Eye (tissue), 1 donor: Measurements from ENCODE around the gene KCNK5.

Experiments
- DNase-seq: peaks from one replicate; pipeline ENCODE4 v3.0.0-alpha.2; 2015

Gene KCNK5

DNA sequence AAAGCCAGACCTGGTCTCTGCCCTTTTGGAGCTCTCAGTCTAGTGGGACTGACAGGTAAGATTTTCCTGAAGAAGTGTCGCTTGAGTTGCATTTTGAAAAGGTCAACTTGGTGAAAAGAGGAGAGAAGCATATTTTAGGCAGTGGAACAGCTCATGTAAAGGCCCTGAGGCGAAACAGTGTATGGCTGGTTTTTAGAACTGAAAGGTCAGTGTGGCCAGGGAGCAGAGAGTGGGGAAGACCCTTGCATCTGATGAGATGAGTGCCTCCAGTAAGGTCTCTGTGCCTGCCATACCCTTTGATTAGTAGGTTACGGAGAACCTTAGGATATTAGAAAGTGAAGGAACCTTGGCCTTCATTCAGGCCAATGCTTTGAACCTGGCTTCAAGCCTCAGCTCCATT lies 58.4 kb downstream of the KCNK5 start:
- no peak for DNase-seq

DNA sequence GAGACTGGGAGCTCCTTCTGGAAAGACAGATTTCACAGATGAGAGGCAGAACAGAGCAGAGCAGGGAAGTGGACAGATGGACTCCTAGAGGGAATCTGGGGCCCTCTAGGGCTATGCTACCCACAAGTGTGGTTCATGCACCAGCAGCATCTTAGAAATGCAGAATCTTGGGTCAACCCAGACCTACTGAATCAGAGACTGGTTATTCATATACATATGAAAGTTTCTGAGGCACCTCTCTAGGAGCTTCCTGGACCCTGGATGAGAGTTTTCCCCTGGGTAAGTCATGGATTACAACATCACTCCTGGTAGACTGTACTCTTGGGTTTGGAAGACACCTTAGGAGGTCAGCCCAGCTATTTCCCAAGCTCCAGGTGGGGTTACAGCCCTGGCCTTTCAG lies 58.9 kb downstream of the KCNK5 start:
- no peak for DNase-seq

DNA sequence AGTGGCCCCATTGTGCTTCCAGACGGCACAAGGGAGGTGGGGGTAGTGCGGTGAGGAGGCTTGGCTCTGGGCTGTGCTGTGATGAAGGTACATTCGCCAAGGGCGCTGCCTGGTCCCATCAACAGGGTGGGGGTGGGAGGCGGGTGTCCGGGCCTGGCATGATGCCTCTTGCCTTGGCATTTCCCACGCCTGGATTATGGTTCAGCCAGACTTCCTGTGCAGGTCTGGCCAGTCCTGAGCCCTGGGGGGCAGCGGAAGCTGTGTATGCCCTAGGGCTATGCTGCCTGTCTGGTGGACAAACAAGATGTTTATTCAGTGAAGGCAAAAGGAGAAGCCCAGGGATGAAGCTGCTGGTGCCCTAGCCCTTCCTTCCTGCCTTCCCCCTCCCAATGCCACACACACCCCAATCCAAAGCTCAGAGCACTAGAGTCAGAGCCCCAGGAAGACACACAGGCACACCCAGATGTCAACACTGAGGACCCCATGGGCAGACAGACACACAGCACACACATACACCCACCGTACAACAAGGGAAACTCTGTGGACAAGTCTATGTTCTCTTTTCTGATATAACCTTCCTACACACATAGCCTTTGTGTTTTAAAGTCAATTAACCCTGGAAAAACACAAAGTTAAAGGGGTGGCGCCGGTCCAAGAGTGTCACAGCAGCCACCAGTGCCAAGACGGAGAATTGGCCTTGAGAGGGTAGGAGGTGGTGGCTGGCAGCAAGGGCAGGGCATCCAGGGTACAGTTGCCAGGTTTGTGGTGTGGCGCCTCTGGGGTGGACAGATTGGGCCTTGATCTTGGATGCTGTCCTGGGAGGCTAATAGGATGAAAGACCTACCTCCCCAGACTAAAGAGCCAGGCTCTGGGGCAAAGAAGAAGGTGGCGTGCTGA lies 59.6 kb downstream of the KCNK5 start:
- no peak for DNase-seq

DNA sequence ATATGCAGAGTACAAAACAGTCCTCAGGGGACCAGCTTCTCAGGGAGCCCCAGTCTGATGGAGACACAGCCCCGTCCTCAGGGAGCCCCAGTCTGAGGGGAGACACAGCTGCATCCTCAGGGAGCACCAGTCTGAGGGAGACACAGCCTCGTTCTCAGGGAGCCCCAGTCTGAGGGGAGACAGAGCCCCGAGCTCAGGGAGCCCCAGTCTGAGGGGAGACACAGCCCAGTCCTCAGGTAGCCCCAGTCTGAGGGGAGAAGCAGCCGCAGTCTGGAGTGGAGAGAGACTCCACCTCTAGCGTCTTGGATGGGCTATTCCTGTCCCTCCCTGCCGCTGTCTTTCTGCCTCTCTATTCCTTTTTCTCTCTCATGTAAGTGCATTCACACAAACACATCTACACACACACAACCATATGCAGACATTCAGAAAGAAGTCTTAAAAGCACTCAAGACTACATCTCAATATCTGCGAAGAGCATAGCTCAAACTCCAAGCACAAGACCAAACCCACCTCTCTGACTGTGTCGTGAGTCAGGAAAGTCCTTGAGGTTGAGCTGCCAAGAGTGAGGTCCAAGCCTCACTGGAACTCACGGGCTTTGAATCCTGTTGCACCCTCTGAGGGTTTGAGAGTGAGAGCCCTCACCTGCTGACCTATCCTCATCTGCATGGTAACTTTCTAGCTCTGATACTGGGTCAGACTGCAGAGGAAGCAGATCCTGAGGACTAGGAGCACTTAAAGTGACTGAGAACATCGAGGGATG lies 61.2 kb downstream of the KCNK5 start:
- DNase-seq, result no peak

DNA sequence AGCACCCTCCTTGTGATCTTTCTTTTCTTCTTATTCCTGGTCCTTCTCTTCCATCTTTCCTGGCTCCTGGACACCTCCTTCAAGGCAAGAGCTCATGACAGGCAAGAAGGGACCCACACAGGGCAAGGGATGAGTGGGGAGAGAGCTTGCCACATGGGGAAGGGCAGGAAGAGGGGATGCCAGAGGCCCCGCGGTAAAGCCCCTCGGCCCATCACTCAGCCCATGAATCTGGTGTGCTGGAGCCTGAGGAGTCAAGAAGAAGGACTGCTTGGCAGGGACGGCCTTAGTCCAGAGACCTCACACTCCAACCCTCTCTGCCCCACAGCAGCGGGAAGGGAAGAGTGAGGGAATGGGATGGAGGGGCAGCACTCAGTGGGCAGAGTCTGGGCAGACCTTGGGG lies 62.0 kb downstream of the KCNK5 start:
- DNase-seq, result no peak

DNA sequence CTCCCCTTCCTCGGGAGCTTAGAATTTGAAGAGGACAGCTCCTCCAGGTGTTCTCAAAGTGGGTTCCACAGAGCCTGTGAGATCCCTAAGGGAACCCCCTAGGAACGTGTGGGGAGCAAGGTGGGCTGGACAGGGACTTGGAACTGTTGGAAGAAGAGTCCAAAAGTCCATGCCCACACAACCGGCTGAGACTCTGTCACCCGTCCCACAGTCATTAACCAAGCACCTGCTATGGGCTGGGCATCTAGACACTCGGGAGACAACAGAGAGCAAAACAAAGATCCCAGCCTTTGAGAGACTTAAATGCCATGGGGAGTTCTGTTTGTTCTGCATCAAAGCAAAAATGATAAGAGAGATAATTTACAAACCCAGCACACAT lies 62.4 kb downstream of the KCNK5 start:
- no peak for DNase-seq

DNA sequence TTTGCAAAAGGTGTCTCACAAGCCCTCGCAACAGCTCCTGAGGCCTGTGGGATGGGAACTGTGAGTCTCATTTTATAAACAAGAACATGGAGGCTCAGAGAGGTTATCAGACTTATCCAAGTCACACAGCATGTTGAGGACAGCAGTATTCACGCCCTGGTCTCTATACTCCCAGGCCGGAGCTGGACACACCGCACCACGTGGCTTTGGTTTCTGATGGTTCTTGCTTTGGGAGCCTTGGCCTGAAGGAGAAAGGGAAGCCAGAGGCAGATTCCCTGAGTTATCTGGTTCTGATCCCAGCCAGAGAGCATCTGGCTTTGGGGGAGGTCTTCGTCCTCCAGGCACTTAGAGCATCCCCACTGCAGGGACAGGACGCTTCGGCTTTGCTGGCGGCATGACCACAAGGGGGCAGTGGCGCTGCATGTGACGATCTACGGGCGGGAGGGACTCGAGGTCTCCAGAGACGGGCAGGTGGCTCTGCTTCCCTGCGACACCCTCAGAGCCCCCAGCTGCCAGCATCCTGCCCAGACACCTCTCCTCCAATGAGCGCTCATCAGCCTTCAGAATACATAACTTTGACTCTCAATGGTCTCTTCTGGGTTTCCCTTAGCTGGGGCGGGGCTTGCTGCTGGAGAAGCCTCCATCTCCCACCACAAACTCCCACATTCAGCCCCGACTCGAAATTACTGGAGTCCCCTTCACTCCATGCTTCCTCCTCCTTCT lies 62.9 kb downstream of the KCNK5 start:
- DNase-seq, result peak; percentile 91

DNA sequence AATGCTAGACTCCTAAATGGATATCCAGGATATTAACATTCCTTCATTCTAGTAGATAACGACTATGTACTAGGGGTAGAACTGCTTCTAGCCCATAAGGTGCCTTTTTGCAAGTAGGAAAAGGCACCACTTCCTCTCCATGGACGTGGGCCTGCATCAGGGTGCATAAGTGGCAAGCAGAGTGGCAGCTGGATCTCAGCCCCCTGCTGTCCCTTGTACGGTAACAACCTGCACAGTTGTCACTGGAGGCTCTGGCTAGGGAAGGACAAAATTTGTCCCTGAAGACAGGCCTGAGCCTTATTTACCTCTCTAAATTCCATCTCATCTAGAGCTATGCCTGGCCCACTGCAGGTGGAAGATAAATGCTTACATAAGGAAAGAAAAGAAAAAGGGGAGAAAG lies 71.8 kb downstream of the KCNK5 start:
- no peak for DNase-seq

DNA sequence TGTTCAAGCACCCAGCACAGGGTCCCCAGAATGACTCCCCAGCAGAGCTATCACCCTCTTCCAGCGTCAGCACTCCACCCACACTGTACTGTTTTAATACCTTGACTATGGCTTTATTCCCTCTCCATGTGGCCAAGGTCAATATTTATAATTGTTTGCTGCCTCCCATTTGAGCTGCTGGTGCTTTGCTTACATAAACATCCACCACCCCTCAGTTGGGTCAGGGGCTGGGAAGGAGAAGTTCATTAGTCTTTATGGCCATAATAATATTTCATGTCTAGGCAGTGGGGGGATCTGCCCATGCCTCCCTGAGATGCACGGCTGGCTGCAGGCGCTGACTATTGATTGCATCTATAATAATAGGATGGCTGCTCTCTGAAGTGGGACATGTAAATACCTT lies 72.5 kb downstream of the KCNK5 start:
- no peak for DNase-seq

DNA sequence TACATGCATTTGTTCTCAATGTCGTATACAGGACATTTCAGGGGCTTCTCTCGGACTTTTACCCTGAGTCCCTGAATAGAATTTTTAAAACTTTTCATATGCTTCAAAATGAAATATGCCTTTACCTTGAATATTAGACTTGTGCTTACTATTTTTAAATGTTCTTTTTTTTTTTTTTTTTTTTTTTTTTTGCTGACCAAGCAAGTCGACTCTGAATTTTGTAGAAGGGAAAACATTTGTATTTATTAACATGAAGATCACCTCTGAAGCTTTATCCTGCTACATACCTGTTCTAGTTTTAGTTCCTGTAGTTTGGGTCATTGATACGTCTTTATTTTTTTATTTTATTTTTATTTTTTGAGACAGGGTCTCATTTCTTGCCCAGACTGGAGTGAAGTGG lies 74.6 kb downstream of the KCNK5 start:
- DNase-seq, result no peak

DNA sequence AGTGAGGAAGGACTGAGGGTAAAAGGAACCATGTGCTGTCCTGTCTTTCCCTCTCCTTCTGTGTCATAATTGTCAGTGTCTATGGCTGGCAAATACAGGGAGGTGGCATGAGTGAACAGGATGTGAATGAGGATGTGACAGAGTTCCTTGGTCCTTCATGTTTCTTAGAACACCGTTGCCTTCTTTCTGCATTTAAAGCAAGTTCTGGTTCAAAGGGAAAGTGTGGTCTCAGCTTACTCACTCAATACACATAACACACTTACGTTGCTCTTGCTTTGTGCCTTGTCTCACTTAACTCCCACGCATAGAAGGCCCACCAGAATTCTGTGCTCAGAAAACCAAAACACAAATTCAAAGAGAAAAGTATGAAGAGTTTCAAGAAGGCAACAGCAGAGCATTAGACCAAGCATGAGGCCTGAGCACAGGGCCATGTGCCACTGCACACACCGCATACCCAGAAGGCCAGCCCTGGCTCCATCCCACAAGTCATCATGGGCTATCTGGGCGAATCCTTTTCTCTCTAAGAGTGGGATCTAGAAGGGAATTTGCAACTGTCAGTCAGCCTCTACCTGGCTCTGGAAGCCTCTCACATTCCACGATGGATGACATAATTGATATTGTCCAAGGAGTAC lies 75.4 kb downstream of the KCNK5 start:
- DNase-seq, result no peak

DNA sequence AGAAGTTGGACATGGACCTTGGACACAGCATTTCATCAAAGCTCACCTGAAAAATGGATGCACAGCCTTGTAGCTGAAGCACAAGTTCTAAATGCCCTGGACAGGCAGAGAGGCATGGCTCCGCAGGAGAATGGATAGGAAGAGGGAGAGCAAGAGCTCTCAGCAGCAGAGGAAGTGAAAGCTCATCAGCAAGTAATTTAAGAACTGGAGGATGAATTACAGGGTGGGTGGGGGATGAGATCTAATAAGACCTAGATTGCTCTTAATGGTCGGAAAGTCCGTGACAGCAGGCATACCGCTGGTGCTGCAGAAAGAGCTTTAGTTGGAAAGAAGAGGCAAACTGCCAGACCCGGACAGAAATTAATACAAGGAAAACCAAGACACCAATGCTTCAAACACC lies 77.0 kb downstream of the KCNK5 start:
- DNase-seq, result no peak

DNA sequence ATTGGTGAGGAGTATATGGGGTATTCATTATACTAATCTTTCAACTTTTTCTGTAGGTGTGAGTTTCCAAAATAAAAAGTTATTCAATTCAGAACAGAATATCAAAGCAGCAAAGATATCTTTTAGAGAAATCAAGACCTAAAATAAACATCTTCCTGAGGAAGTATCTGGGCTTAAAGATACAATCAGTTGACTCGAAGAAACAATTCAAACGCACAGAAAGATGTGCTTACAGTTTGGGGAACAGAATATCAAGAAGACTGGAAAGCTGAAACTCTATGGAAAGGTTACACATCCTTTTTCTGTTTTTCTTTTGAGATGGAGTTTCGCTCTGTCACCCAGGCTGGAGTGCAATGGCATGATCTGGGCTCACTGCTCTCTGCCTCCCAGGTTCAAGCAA lies 78.1 kb downstream of the KCNK5 start:
- DNase-seq, result no peak

DNA sequence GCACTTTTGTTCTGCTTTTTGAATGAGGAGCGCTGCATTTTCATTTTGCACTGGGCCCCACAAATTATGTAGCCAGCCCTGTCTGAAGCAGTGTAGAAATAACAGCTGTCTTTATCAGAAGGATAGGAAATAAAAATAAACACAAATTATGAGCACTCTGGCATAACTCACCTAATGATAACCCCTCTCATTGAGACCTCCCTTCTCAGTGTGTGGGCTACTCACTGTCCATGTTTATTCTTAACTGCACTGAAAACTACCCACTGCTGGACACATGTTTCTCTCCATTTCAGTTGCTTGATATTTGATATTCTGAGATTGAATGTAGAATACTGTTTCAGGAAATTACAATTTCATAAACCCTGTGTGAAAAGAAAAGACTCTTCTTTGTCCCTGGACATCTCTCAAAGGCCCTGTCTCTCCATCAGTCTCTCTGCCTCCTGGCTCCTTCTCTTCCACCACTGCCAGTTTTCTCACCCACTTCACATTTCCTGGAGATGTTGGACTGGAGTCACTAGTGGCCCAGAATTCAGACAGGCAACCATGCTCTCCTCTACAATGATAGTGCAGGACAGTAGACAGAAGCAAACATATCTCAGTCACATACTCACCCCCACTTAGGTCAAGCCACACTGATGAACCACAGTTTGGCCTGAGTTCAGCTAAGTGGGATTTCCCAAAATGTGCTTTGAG lies 84.6 kb downstream of the KCNK5 start:
- DNase-seq, result no peak

DNA sequence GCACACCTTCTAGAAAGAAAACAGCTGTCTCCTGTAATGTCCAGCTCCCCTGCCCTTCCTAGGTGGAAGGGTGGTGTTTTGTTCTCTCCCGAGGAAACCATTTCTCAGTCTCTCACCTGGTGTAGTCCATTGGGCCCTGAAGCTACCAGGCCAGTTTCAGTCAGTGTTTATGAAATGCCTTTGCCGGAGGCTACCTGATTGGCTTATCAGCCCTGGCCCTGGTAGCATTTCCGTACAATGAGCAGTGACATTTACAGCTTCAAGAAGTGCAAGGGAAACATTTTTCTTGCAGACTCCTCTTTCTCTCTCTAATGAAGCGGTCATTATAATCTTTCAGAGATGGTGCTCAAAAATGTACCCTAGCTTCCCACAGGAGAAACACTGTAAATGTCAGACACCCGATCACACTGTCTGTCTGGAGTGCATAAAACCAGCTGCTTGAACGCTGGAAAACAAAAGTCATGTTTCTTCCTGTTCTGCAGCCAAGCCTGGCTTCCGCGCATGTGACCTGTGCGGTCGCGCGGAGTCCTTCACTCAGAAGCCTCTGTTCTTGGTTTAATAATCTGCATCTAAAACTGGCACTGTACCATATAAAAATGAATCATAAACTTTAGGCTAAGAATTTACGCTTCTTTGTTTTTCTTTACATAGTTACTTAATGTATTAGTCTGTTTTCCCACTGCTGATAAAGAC lies 85.9 kb downstream of the KCNK5 start:
- DNase-seq, result no peak

DNA sequence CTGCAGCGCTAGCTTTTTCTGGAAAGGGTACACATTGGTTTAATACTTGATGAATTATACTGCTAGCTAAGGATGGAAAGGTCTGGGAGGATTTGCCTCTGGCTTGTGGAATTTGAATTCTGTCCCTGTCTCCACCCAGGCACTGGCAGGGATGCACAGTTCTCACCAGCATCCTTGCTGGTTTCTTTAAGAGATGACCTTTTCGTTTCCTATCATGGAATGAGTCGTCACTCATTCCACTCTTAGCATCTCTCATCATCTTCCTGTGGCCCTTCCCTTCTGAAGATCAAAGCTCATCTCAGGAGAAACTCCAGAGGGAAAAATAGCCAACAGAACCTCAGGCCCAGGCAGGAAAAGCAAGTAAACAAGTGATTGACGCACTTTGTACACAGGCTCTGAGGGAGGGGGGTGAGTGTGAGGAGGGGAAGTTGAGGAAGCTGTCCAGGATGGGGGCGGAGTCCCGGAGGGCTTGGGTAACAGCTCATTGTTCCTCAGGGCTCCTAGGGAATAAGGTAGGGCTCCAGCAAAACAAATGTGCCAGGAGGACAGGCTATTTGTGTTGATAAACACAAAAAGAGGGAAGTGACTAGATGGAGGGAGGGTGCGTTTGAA lies 88.6 kb downstream of the KCNK5 start:
- no peak for DNase-seq
